DOHH2 (cell line): ENCODE measurements around the gene SIRPB1.
"Not testable (repeated sequence)": the region's sequence is repeated elsewhere in the genome, so short reads cannot be mapped to it uniquely, and the experiment has no call there.

Source experiments
- H3F3A ChIP-seq: fragments of 200-600 bp; sonication (generic), shearing (Covaris generic); 2 replicates; pipeline ENCODE4 v1.6.0; 2016; ENCODE audit warnings: antibody characterized with exemption, mild to moderate bottlenecking; ENCODE audit not compliant: control insufficient read depth, insufficient read depth
- H3K27ac ChIP-seq: fragments of 200-600 bp; sonication (generic); 2 replicates; pipeline ENCODE4 v1.5.1; 2014; ENCODE audit warnings: low read depth, mild to moderate bottlenecking, low read length, moderate library complexity
- H3K27me3 ChIP-seq: fragments of 200-600 bp; sonication (generic); 2 replicates; pipeline ENCODE4 v1.6.1; 2014; ENCODE audit warnings: mild to moderate bottlenecking, low read length, mixed read lengths; ENCODE audit not compliant: control insufficient read depth
- H3K36me3 ChIP-seq: fragments of 200-600 bp; sonication (generic); 2 replicates; pipeline ENCODE4 v1.6.1; 2014; ENCODE audit warnings: mild to moderate bottlenecking, low read length, moderate library complexity, mixed read lengths; ENCODE audit not compliant: control insufficient read depth
- H3K4me1 ChIP-seq: fragments of 200-600 bp; sonication (generic); 2 replicates; pipeline ENCODE4 v1.6.1; 2014; ENCODE audit warnings: mild to moderate bottlenecking, low read length, mixed read lengths; ENCODE audit not compliant: control insufficient read depth
- H3K4me2 ChIP-seq: fragments of 200-600 bp; sonication (generic); 2 replicates; pipeline ENCODE4 v1.6.0; 2014; ENCODE audit warnings: mild to moderate bottlenecking, low read length, moderate library complexity
- H3K4me3 ChIP-seq: fragments of 200-600 bp; sonication (generic); 2 replicates; pipeline ENCODE4 v1.5.1; 2014; ENCODE audit warnings: mild to moderate bottlenecking, low read length, mixed read lengths
- H3K79me2 ChIP-seq: fragments of 200-600 bp; sonication (generic); 2 replicates; pipeline ENCODE4 v1.6.1; 2014; ENCODE audit warnings: mild to moderate bottlenecking, low read length, mixed read lengths; ENCODE audit not compliant: control insufficient read depth
- H3K9me2 ChIP-seq: fragments of 200-600 bp; sonication (generic); replicated peaks from 2 replicates; pipeline ENCODE4 v1.6.1; 2014; ENCODE audit warnings: mild to moderate bottlenecking, low read length, mixed read lengths; ENCODE audit not compliant: control insufficient read depth
- H3K9me3 ChIP-seq: fragments of 200-600 bp; sonication (generic); 2 replicates; pipeline ENCODE4 v1.6.1; 2014; ENCODE audit warnings: antibody characterized with exemption, low read length, mixed read lengths; ENCODE audit not compliant: control insufficient read depth, insufficient read depth
- H4K20me1 ChIP-seq: fragments of 200-600 bp; sonication (generic); 2 replicates; pipeline ENCODE4 v1.6.0; 2014; ENCODE audit warnings: low read depth, mild to moderate bottlenecking, antibody characterized with exemption, low read length, moderate library complexity; ENCODE audit not compliant: control insufficient read depth, insufficient read depth
- EZH2phosphoT487 ChIP-seq: fragments of 200-600 bp; sonication (generic); IDR thresholded peaks from 2 replicates; pipeline ENCODE4 v1.6.1; 2017; ENCODE audit warnings: borderline replicate concordance, mild to moderate bottlenecking, antibody characterized with exemption, low read length, moderate library complexity, mixed read lengths
- TF ChIP-seq, protein P1 (sequence below): fragments of 200-600 bp; sonication (generic); IDR thresholded peaks from one replicate; pipeline ENCODE4 v1.5.1; 2014; ENCODE audit warnings: antibody characterized with exemption, mild to moderate bottlenecking, low read depth, low read length; ENCODE audit not compliant: poor library complexity, severe bottlenecking

Gene SIRPB1

DNA sequence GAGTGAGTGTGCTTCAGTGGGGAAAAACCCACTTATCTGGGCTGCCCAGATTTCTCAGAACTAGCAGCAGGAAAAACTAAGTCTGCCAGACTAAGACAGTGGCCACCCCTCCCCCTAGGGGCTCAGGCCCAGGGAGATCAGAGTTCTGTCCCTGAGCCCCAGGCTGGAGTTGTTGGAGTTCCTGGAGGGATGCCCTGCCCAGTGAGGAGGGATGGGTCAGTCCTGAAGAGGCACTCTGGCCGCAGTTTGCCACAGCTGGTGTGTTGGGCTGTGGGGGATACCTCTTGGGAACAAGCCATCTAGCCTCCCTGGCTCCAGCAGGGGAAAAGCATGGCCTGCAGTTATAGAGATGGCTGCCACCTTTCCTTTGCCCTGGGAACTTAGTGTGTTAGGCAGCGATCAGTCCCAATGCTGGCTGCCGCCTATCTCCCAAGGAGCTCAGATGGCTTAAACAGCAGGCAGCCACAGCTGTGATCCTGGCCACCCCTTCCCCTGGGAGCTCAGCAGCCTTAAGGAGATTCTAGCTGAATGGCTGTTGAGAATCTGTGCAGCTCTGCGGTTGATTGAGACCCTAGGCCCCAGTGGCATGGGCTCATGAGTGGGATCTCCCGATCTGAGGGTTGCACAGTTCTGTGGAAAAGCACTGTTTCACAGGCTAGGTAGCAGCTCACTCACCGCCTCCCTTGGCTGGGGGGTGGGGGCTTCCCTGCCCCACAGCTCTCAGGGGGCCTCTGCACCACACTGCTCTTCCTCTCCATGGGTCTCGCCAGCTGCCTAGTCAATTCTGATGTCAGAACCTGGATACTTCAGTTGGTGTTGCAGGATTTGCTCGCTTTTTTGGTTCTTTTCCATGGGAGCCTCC is 24.5 kb upstream of the SIRPB1 start:
- peaks cover 18% of the 10 kb centered on the region for H3K27me3 ChIP-seq
- H3K9me3 ChIP-seq = 0 out of 2 replicates have a peak, but pooled peaks cover 3% of the 10 kb centered on the region
- no peak overlapping the region for H3K4me2 ChIP-seq
- H3K4me1 ChIP-seq = peaks cover 8% of the 10 kb centered on the region
- no peaks in the 10 kb centered on the region for H3K79me2 ChIP-seq
- H3K4me3 ChIP-seq = no peak overlapping the region
- H3K9me2 ChIP-seq = no peaks in the 10 kb centered on the region
- H4K20me1 ChIP-seq = no peaks in the 10 kb centered on the region
- no peak for TF ChIP-seq EZH2phosphoT487
- TF ChIP-seq, protein P1, sequence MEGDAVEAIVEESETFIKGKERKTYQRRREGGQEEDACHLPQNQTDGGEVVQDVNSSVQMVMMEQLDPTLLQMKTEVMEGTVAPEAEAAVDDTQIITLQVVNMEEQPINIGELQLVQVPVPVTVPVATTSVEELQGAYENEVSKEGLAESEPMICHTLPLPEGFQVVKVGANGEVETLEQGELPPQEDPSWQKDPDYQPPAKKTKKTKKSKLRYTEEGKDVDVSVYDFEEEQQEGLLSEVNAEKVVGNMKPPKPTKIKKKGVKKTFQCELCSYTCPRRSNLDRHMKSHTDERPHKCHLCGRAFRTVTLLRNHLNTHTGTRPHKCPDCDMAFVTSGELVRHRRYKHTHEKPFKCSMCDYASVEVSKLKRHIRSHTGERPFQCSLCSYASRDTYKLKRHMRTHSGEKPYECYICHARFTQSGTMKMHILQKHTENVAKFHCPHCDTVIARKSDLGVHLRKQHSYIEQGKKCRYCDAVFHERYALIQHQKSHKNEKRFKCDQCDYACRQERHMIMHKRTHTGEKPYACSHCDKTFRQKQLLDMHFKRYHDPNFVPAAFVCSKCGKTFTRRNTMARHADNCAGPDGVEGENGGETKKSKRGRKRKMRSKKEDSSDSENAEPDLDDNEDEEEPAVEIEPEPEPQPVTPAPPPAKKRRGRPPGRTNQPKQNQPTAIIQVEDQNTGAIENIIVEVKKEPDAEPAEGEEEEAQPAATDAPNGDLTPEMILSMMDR = no peak
- H3K36me3 ChIP-seq = no peaks in the 10 kb centered on the region
- H3F3A ChIP-seq = no peaks in the 10 kb centered on the region
- no peak overlapping the region for H3K27ac ChIP-seq

DNA sequence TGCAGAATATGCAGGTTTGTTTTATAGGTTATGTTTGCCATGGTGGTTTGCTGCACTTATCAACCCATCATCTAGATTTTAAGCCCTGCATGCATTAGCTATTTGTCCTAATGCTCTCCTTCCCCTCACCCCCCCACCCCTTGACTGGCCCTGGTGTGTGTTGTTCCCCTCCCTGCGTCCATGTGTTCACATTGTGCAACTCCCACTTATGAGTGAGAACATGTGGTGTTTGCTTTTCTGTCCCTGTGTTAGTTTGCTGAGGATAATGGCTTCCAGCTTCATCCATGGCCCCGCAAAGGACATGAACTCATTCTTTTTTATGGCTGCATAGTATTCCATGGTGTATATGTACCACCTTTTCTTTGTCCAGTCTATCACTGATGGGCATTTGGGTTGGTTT is 18.8 kb upstream of the SIRPB1 start:
- not testable (repeated sequence) for H3K4me2 ChIP-seq, H3K4me1 ChIP-seq, H4K20me1 ChIP-seq, H3K4me3 ChIP-seq, H3K36me3 ChIP-seq, H3K27ac ChIP-seq, H3K9me2 ChIP-seq, H3K79me2 ChIP-seq, H3F3A ChIP-seq, H3K9me3 ChIP-seq
- peaks cover 11% of the 10 kb centered on the region for H3K27me3 ChIP-seq

DNA sequence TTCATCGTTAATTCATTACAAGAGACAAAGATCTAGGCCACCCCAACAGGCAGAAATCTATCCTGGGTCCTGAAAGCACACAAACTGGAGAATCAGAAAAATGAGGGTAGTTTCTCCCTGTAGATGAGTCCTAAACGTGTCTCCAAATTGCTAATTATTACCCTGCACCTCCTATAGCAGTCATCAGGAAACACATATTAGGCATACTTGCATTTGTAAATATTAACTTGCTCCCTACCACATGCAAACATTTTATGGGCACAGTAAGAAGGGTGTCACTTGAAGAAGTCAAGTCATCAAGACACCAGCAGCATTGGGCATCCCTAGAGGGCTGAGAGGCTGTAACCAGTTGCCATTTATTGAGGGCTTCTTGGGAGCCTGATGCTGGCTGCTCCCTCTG is 17.9 kb upstream of the SIRPB1 start:
- Histone ChIP-seq H3K79me2 (no peaks in the 10 kb centered on the region), H3F3A (no peaks in the 10 kb centered on the region), H3K4me1 (peaks cover 8% of the 10 kb centered on the region), H3K4me3 (no peak overlapping the region), H3K4me2 (no peak overlapping the region), H3K27ac (no peak overlapping the region), H3K9me3 (0 out of 2 replicates have a peak, but pooled peaks cover 3% of the 10 kb centered on the region), H3K9me2 (no peaks in the 10 kb centered on the region), H3K36me3 (no peaks in the 10 kb centered on the region), H3K27me3 (peaks cover 5% of the 10 kb centered on the region), H4K20me1 (no peaks in the 10 kb centered on the region)
- no peak for TF ChIP-seq EZH2phosphoT487
- TF ChIP-seq, protein P1 = no peak

DNA sequence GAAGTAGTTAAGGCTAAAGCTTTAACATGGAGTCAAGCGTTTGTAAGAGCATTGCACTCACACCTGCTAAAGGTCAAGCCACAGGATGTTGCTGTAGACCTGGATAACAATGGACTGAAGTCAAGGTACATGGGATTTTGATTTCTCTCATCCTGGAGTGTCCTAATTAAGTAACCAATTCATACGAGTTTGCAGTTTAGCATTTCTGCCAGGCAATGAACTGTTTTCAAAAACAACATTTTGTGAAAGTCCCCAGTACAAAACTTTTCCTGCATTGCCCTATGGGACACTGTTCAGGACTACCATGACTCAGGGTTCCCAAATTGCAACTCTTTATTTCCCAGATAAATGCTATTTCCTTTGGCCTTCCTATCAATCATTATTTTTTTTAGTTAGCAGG is 17.4 kb upstream of the SIRPB1 start:
- Histone ChIP-seq H3K9me2 (no peaks in the 10 kb centered on the region), H3K27me3 (peaks cover 5% of the 10 kb centered on the region), H3K36me3 (no peaks in the 10 kb centered on the region), H4K20me1 (no peaks in the 10 kb centered on the region), H3K9me3 (0 out of 2 replicates have a peak, but pooled peaks cover 3% of the 10 kb centered on the region), H3K4me3 (no peak overlapping the region), H3F3A (no peaks in the 10 kb centered on the region), H3K4me2 (no peak overlapping the region), H3K4me1 (peaks cover 8% of the 10 kb centered on the region), H3K27ac (no peak overlapping the region), H3K79me2 (no peaks in the 10 kb centered on the region)
- no peak for TF ChIP-seq EZH2phosphoT487
- TF ChIP-seq, protein P1 = no peak
